ENCODE data around the gene EML1. TPM values are rescaled to one million over a fixed set of nuclear protein-coding genes. Genes with fewer than 3 reads are reported as not detected.

EML1 gene
- total and polyA plus RNA-seq, 10 donors, result 1.8 to 15.5 (median 6.0) TPM

DNA sequence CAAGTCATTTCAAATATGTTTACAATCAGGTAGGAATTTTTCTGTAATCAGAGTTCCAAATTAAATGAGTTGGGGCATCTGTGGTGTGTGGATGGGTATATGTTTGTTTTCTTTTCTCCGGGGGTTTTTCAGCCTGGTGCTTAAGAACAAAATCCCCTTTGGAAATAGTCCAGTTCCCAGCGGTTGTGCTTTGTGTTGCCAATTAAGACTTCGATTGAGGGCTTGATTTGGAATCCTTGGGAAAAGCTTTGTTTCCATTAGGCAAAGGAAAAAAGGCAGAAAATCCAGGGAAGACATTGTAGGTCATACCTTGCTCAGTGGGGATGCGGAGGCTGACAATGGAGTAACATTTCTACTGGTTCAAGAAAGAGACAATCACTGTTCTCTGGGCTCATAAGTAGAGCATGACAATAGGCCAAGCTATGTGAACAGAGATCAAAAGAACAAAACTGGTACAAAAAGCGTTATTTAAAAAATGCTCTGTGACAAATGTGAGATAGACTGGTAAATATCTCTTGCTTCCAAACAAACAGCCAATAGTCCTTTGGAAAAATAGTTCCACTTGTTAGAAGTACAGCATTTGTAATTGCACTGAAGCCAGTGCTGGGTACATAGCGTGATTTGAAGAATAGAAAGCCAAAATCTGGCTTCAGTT is 79.7 kb downstream of the EML1 start:
- TF ChIP-seq, protein P1, sequence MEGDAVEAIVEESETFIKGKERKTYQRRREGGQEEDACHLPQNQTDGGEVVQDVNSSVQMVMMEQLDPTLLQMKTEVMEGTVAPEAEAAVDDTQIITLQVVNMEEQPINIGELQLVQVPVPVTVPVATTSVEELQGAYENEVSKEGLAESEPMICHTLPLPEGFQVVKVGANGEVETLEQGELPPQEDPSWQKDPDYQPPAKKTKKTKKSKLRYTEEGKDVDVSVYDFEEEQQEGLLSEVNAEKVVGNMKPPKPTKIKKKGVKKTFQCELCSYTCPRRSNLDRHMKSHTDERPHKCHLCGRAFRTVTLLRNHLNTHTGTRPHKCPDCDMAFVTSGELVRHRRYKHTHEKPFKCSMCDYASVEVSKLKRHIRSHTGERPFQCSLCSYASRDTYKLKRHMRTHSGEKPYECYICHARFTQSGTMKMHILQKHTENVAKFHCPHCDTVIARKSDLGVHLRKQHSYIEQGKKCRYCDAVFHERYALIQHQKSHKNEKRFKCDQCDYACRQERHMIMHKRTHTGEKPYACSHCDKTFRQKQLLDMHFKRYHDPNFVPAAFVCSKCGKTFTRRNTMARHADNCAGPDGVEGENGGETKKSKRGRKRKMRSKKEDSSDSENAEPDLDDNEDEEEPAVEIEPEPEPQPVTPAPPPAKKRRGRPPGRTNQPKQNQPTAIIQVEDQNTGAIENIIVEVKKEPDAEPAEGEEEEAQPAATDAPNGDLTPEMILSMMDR (IDR thresholded peaks at IDR 0.05 in 8 of 11, conservative IDR thresholded peaks at IDR 0.05 in 3 of 11), result no peak
- TF ChIP-seq POLR2A (IDR thresholded peaks at IDR 0.05), result no peak
- TF ChIP-seq POLR2AphosphoS5 (IDR thresholded peaks at IDR 0.05), result no peak
- DNase-seq, result no peak
- H3K27me3 ChIP-seq (replicated peaks in 1 of 7), result peaks cover 0 to 37% (median 0%) of the 10 kb centered on the region in 7 donors
- H3K36me3 ChIP-seq, result no peaks in the 10 kb centered on the region
- no peak overlapping the region for H3K27ac ChIP-seq
- H3K4me1 ChIP-seq, result no peaks in the 10 kb centered on the region
- H3K4me3 ChIP-seq, result no peak overlapping the region
- 73 to 83% (median 78%) methylated on average over 6 of the region's 6 CpGs for WGBS, 5 donors
- H3K9me3 ChIP-seq, result no peaks in the 10 kb centered on the region
- intact Hi-C loops (cut with DNase I; ENCODE audit: low total_unique reads), result no loop called here

DNA sequence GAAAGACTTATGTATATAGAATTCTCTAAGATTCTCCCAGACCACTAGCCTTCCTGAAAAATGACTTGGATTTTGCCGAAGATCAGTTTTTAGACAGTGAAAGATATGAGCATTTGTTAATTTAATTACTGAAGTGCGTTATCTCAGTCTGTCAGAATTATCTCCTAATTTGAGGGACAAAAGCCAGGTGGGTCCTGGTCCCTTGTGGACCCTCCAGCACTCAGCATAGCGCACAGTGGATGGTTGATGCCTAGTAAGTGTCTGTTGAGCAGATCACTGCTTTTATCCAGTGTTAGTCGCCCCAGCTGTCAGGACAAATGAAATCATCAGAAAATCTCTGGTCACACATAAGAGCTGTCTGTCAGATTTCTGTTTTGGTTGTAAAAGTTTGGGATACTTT is 80.4 kb downstream of the EML1 start:
- no peak for DNase-seq
- Histone ChIP-seq H3K27me3 (replicated peaks in 1 of 7) (peaks cover 0 to 37% (median 0%) of the 10 kb centered on the region in 7 donors), H3K27ac (no peak overlapping the region), H3K4me3 (no peak overlapping the region), H3K36me3 (no peaks in the 10 kb centered on the region), H3K9me3 (no peaks in the 10 kb centered on the region), H3K4me1 (no peaks in the 10 kb centered on the region)
- 91 to 97% (median 93%) methylated on average over 4 of the region's 4 CpGs for WGBS, 5 donors
- TF ChIP-seq POLR2A (IDR thresholded peaks at IDR 0.05) (no peak), POLR2AphosphoS5 (IDR thresholded peaks at IDR 0.05) (no peak)
- TF ChIP-seq, protein P1 (IDR thresholded peaks at IDR 0.05 in 8 of 11, conservative IDR thresholded peaks at IDR 0.05 in 3 of 11), result no peak
- intact Hi-C loops (cut with DNase I; ENCODE audit: low total_unique reads), result no loop called here

DNA sequence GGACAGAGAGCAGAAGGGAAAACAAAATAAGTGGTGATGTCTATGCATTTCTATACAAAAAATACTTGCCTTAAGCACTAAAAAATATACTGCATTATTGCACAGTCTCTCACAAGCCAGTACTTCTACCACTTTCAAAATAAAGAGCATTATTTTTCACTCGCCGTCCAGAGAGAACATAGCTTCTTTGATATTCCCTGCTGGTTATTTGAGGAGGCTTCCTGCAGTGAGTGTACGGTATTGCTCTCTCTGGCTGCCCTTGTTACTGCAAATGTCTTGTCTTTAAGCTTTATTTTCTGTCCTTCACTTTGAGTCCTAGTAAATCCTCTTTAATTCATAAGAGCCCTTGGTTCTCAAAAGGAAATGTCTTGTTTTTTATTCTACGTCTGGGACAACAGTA is 81.1 kb downstream of the EML1 start:
- DNase-seq, result no peak
- TF ChIP-seq, protein P1 (IDR thresholded peaks at IDR 0.05 in 8 of 11, conservative IDR thresholded peaks at IDR 0.05 in 3 of 11), result no peak
- TF ChIP-seq POLR2A (IDR thresholded peaks at IDR 0.05), result no peak
- no peak for TF ChIP-seq POLR2AphosphoS5 (IDR thresholded peaks at IDR 0.05)
- Histone ChIP-seq H3K27me3 (replicated peaks in 1 of 7) (peaks cover 0 to 36% (median 0%) of the 10 kb centered on the region in 7 donors), H3K4me3 (no peak overlapping the region), H3K27ac (no peak overlapping the region), H3K4me1 (no peaks in the 10 kb centered on the region), H3K9me3 (no peaks in the 10 kb centered on the region), H3K36me3 (no peaks in the 10 kb centered on the region)
- 76 to 84% (median 81%) methylated on average over 4 of the region's 4 CpGs for WGBS, 5 donors
- intact Hi-C loops (cut with DNase I; ENCODE audit: low total_unique reads), result no loop called here

DNA sequence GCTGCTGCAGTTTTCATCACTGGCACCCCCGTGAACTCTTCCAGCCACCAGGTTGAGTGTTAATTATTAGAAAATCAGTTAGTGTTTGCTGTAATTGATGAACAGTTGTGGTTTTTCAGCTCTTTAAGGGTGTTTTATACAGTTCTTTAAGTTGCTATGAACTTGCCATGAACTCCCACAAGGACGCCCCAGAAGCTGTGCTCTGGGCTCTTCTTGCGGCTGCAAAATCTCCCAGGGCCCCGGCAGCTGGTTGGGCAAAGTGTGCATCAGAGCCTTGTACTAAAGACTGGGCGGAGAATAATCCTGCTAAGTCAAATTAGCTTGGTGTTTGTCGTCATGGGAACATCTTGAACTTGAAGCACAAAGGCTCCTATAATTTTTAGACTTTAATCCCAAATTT is 82.2 kb downstream of the EML1 start:
- Histone ChIP-seq H3K4me3 (no peak overlapping the region), H3K36me3 (no peaks in the 10 kb centered on the region), H3K27me3 (replicated peaks in 1 of 7) (peaks cover 0 to 39% (median 0%) of the 10 kb centered on the region in 7 donors), H3K9me3 (no peaks in the 10 kb centered on the region), H3K4me1 (no peaks in the 10 kb centered on the region), H3K27ac (no peak overlapping the region)
- intact Hi-C loops (cut with DNase I; ENCODE audit: low total_unique reads), result no loop called here
- WGBS, 5 donors, result 81 to 92% (median 86%) methylated on average over 6 of the region's 6 CpGs
- DNase-seq, result no peak
- no peak for TF ChIP-seq POLR2A (IDR thresholded peaks at IDR 0.05)
- TF ChIP-seq, protein P1 (IDR thresholded peaks at IDR 0.05 in 8 of 11, conservative IDR thresholded peaks at IDR 0.05 in 3 of 11), result no peak
- TF ChIP-seq POLR2AphosphoS5 (IDR thresholded peaks at IDR 0.05), result no peak

Measured in spleen (tissue), 11 donors.